GM12878 (cell line): ENCODE data around the gene RASGRF2. TPM values are rescaled to one million over a fixed set of nuclear protein-coding genes. Genes with fewer than 3 reads are reported as not detected.

Source experiments
- ATAC-seq: fragments of 200-7000 bp; cut with Tn5 transposase; 3 replicates; pipeline ENCODE4 v1.9.1; 2020; ENCODE audit warnings: mild to moderate bottlenecking, moderate library complexity
- BruUV-seq: library from RNA; stranded (reverse); fragments of 400-500 nt; replicated peaks from 2 replicates; lab custom pipeline; 2021; lab: Mats Ljungman, UMichigan
- CTCF ChIA-PET: fragments of 300-600 bp; sonication (Branson Sonifier 250); formaldehyde crosslinking; extraction: SDS; loops from one replicate; lab custom pipeline; 2021; ENCODE audit warnings: inconsistent platforms; lab: Yijun Ruan, JAX
- POLR2A ChIA-PET: fragments of 350-600 bp; formaldehyde crosslinking; extraction: SDS; loops from one replicate; lab custom pipeline; 2021; ENCODE audit warnings: inconsistent platforms; lab: Charles Lee
- RAD21 ChIA-PET: fragments of 300-600 bp; sonication (Branson Sonifier 250); formaldehyde crosslinking; loops from one replicate; lab custom pipeline; 2023; ENCODE audit warnings: antibody characterized with exemption; ENCODE audit not compliant: unreplicated experiment; lab: Charles Lee
- SMC1A ChIA-PET: fragments of 300-600 bp; sonication (Branson Sonifier 250); formaldehyde crosslinking; loops from one replicate; lab custom pipeline; 2023; ENCODE audit not compliant: unreplicated experiment, uncharacterized antibody; lab: Charles Lee
- DNase-seq: peaks from one replicate; pipeline ENCODE4 v3.0.0-alpha.2; 2011; ENCODE audit warnings: low read depth, low spot score
- FAIRE-seq: peaks from 3 replicates; lab custom pipeline; 2011; peaks lifted over from hg19 to GRCh38; lab: Jason Lieb, UNC
- H2AFZ ChIP-seq: 2 replicates; pipeline ENCODE4 v1.6.0; 2011; ENCODE audit warnings: low read depth, low read length, control low read depth; ENCODE audit not compliant: control insufficient read depth
- H3K27ac ChIP-seq: 2 replicates; pipeline ENCODE4 v1.5.1; 2011; ENCODE audit warnings: control low read depth; ENCODE audit not compliant: control insufficient read depth, insufficient read depth
- H3K27me3 ChIP-seq, 2 experiments: replicated peaks in 1 of 2; 2 replicates each; pipeline versions ENCODE4 v1.6.0 to v1.6.1; 2011; ENCODE audit warnings: low read length in 1 of 2; ENCODE audit not compliant: control insufficient read depth in 2 of 2, insufficient read depth in 2 of 2
- H3K36me3 ChIP-seq, 2 experiments: 2 replicates each; pipeline ENCODE4 v1.5.1; 2011; ENCODE audit warnings: low read length in 1 of 2; ENCODE audit not compliant: control insufficient read depth in 2 of 2, insufficient read depth in 2 of 2
- H3K4me1 ChIP-seq: 2 replicates; pipeline ENCODE4 v1.6.1; 2011; ENCODE audit warnings: mild to moderate bottlenecking, low read length, moderate library complexity, mixed read lengths; ENCODE audit not compliant: control insufficient read depth, insufficient read depth
- H3K4me2 ChIP-seq: 2 replicates; pipeline ENCODE4 v1.6.0; 2011; ENCODE audit warnings: control low read depth; ENCODE audit not compliant: control insufficient read depth, insufficient read depth
- H3K4me3 ChIP-seq: fragments of 200-600 bp; sonication (generic); 2 replicates; pipeline ENCODE4 v1.5.1; 2016
- H3K79me2 ChIP-seq: 2 replicates; pipeline ENCODE4 v1.6.0; 2011; ENCODE audit warnings: low read length; ENCODE audit not compliant: control insufficient read depth, insufficient read depth
- H3K9ac ChIP-seq: 2 replicates; pipeline ENCODE4 v1.8.0; 2011; ENCODE audit warnings: low read length, control low read depth, mixed read lengths; ENCODE audit not compliant: control insufficient read depth, insufficient read depth
- H3K9me3 ChIP-seq: replicated peaks from 3 replicates; pipeline ENCODE4 v1.5.1; 2011; ENCODE audit warnings: mild to moderate bottlenecking, low read length; ENCODE audit not compliant: control insufficient read depth, insufficient read depth
- H4K20me1 ChIP-seq: 2 replicates; pipeline ENCODE4 v1.6.0; 2011; ENCODE audit not compliant: control insufficient read depth, insufficient read depth
- CBFB ChIP-seq: IDR thresholded peaks from 2 replicates; pipeline ENCODE4 v1.6.1; 2016; ENCODE audit warnings: antibody characterized with exemption, low read depth
- ESRRA ChIP-seq: IDR thresholded peaks from 2 replicates; pipeline ENCODE4 v1.6.1; 2012; ENCODE audit warnings: mild to moderate bottlenecking, low read length, improper control_type of control experiment
- GATAD2B ChIP-seq: fragments of 450-650 bp; conservative IDR thresholded peaks from 2 replicates; pipeline ENCODE4 v1.6.1; 2017; ENCODE audit warnings: low read depth, mild to moderate bottlenecking, moderate library complexity
- HDGF ChIP-seq: fragments of 450-650 bp; IDR thresholded peaks from 2 replicates; pipeline ENCODE4 v1.6.1; 2016; ENCODE audit warnings: antibody characterized with exemption
- HSF1 ChIP-seq: fragments of 150-350 bp; IDR thresholded peaks from 2 replicates; pipeline ENCODE4 v1.6.1; 2014; ENCODE audit warnings: mild to moderate bottlenecking, low read depth, low read length
- IRF4 ChIP-seq: IDR thresholded peaks from 2 replicates; pipeline ENCODE4 v1.6.1; 2011; ENCODE audit warnings: low read depth, low read length
- KAT2A ChIP-seq: conservative IDR thresholded peaks from 2 replicates; pipeline ENCODE4 v1.6.1; 2011; ENCODE audit warnings: low read depth, low read length; ENCODE audit not compliant: control insufficient read depth
- RELA ChIP-seq: fragments of 450-650 bp; IDR thresholded peaks from 2 replicates; pipeline ENCODE4 v1.8.0; 2014; ENCODE audit warnings: borderline replicate concordance; ENCODE audit not compliant: partially characterized antibody
- SIX5 ChIP-seq: IDR thresholded peaks from 2 replicates; pipeline ENCODE4 v1.6.1; 2011; ENCODE audit warnings: mild to moderate bottlenecking, low read depth, low read length, moderate library complexity; ENCODE audit not compliant: severe bottlenecking
- YY1 ChIP-seq: IDR thresholded peaks from 2 replicates; pipeline ENCODE4 v1.6.1; 2011; ENCODE audit warnings: low read depth, mild to moderate bottlenecking, low read length
- ZBED1 ChIP-seq: IDR thresholded peaks from 2 replicates; pipeline ENCODE4 v1.6.1; 2016; ENCODE audit warnings: borderline replicate concordance
- ZBTB40 ChIP-seq: fragments of 450-650 bp; IDR thresholded peaks from 2 replicates; pipeline ENCODE4 v1.6.1; 2016; ENCODE audit warnings: mild to moderate bottlenecking, moderate library complexity, borderline replicate concordance
- WGBS: methylation state at CpG from one replicate; pipeline ENCODE4 v1.1.6; 2016; ENCODE audit warnings: low lambda C conversion rate; ENCODE audit not compliant: insufficient replicate concordance, insufficient coverage; ENCODE audit errors: missing lambda C conversion rate; 5-methylcytosine and 5-hydroxymethylcytosine counted together
- in situ Hi-C: fragments of 300-500 bp; cut with MboI; formaldehyde crosslinking; loops from 9 replicates; pipeline ENCODE4 v1.14.3; 2018; ENCODE audit warnings: mixed read lengths
- intact Hi-C: fragments of 100-400 bp; cut with micrococcal nuclease; formaldehyde crosslinking; loops from one replicate; pipeline ENCODE4 v1.14.2; 2022; ENCODE audit not compliant: unreplicated experiment
- polyA plus RNA-seq, 11 experiments: library from polyadenylated mRNA; depleted of rRNA in 4 of 11; unstranded in 6 of 11; stranded (reverse) in 5 of 11; fragments of >200 nt; fragmentation: Nextera tagmentation in 4 of 11; fragmentation: Illumina TruSeq in 1 of 11; extraction: Ambion mirVana in 4 of 11; extraction: Trizol in 1 of 11; gene quantifications; 1 replicate in 1 of 11; 2 replicates in 10 of 11; pipeline versions ENCODE4 v1.2.1 to v1.2.3, GENCODE V29; 2011 to 2016; ENCODE audit warnings: inconsistent platforms in 2 of 11, missing spikeins in 2 of 11, low read depth in 1 of 11
- total RNA-seq, 4 experiments: library from RNA; depleted of rRNA in 3 of 4; stranded (reverse); fragments of >200 nt in 3 of 4; fragmentation: Illumina TruSeq in 1 of 4; extraction: Trizol in 1 of 4; gene quantifications; 2 replicates each; pipeline versions ENCODE4 v1.2.1 to v1.2.3, GENCODE V29; 2013 to 2021
- TF ChIP-seq, protein P1 (sequence below): fragments of 450-650 bp; IDR thresholded peaks from 2 replicates; pipeline ENCODE4 v1.6.1; 2017; ENCODE audit warnings: mild to moderate bottlenecking, moderate library complexity
- TF ChIP-seq, protein P2 (sequence below): fragments of 450-650 bp; IDR thresholded peaks from 2 replicates; pipeline ENCODE4 v1.6.1; 2017; ENCODE audit warnings: mild to moderate bottlenecking

Gene RASGRF2
- total and polyA plus RNA-seq, 10 of the 15 experiments (the other 5 are each of a cell fraction or from before 2014, with no cell fraction given) = 0.05 to 0.24 (median 0.07) TPM

GRCh38 chr5:80931411-80931810 lies 28.8 kb upstream of the RASGRF2 start:
- H3K27me3 ChIP-seq = no peaks in the 10 kb centered on the region
- ChIA-PET CTCF (no interaction called here), SMC1A (interaction anchor here (0.7 kb wide), 1 partner anchor 17 kb away, joined by 3 read pairs; no protein-coding TSS in a partner anchor), POLR2A (no interaction called here), RAD21 (no interaction called here)
- H2AFZ ChIP-seq = no peak overlapping the region
- in situ Hi-C loops = no loop called here
- no peaks in the 10 kb centered on the region for H3K9me3 ChIP-seq
- FAIRE-seq = no peak
- WGBS = 58% methylated on average over 1 of the region's 1 CpG
- DNase-seq = no peak
- H3K4me3 ChIP-seq = no peak overlapping the region
- no peak for ATAC-seq
- no peaks in the 10 kb centered on the region; the same call in 1 of the 2 replicates for H3K4me1 ChIP-seq
- no peak overlapping the region for H3K4me2 ChIP-seq
- no peaks in the 10 kb centered on the region for H3K36me3 ChIP-seq
- H3K27ac ChIP-seq = no peak overlapping the region
- no peak overlapping the region for H3K9ac ChIP-seq
- intact Hi-C loops = no loop called here
- no peaks in the 10 kb centered on the region for H3K79me2 ChIP-seq
- no peaks in the 10 kb centered on the region for H4K20me1 ChIP-seq
- BruUV-seq = no TSS peak
- TF ChIP-seq GATAD2B (no peak), CBFB (no peak), IRF4 (no peak), ZBTB40 (no peak), ESRRA (no peak), SIX5 (no peak), HDGF (no peak), HSF1 (no peak), YY1 (no peak), ZBED1 (no peak), KAT2A (no peak), RELA (no peak)
- TF ChIP-seq, protein P1, sequence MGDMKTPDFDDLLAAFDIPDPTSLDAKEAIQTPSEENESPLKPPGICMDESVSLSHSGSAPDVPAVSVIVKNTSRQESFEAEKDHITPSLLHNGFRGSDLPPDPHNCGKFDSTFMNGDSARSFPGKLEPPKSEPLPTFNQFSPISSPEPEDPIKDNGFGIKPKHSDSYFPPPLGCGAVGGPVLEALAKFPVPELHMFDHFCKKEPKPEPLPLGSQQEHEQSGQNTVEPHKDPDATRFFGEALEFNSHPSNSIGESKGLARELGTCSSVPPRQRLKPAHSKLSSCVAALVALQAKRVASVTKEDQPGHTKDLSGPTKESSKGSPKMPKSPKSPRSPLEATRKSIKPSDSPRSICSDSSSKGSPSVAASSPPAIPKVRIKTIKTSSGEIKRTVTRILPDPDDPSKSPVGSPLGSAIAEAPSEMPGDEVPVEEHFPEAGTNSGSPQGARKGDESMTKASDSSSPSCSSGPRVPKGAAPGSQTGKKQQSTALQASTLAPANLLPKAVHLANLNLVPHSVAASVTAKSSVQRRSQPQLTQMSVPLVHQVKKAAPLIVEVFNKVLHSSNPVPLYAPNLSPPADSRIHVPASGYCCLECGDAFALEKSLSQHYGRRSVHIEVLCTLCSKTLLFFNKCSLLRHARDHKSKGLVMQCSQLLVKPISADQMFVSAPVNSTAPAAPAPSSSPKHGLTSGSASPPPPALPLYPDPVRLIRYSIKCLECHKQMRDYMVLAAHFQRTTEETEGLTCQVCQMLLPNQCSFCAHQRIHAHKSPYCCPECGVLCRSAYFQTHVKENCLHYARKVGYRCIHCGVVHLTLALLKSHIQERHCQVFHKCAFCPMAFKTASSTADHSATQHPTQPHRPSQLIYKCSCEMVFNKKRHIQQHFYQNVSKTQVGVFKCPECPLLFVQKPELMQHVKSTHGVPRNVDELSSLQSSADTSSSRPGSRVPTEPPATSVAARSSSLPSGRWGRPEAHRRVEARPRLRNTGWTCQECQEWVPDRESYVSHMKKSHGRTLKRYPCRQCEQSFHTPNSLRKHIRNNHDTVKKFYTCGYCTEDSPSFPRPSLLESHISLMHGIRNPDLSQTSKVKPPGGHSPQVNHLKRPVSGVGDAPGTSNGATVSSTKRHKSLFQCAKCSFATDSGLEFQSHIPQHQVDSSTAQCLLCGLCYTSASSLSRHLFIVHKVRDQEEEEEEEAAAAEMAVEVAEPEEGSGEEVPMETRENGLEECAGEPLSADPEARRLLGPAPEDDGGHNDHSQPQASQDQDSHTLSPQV = no peak
- TF ChIP-seq, protein P2, sequence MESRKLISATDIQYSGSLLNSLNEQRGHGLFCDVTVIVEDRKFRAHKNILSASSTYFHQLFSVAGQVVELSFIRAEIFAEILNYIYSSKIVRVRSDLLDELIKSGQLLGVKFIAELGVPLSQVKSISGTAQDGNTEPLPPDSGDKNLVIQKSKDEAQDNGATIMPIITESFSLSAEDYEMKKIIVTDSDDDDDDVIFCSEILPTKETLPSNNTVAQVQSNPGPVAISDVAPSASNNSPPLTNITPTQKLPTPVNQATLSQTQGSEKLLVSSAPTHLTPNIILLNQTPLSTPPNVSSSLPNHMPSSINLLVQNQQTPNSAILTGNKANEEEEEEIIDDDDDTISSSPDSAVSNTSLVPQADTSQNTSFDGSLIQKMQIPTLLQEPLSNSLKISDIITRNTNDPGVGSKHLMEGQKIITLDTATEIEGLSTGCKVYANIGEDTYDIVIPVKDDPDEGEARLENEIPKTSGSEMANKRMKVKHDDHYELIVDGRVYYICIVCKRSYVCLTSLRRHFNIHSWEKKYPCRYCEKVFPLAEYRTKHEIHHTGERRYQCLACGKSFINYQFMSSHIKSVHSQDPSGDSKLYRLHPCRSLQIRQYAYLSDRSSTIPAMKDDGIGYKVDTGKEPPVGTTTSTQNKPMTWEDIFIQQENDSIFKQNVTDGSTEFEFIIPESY = no peak
